Heart right ventricle (tissue), 16 donors: Measurements from ENCODE around the gene IQUB. TPM values are rescaled to one million over a fixed set of nuclear protein-coding genes. Genes with fewer than 3 reads are reported as not detected.

Source experiments
- ATAC-seq, 8 donors: fragments of 200-7000 bp; cut with Tn5 transposase; one replicate each; pipeline ENCODE4 v1.9.1; 2020; ENCODE audit warnings: mild to moderate bottlenecking in 8 of 8, moderate library complexity in 8 of 8, moderate number of reproducible peaks in 1 of 8
- DNase-seq, 2 donors: peaks; one replicate each; pipeline ENCODE4 v3.0.0-alpha.2; 2020
- H3K27ac ChIP-seq, 10 donors: fragments of 200-600 bp; sonication (generic) in 2 of 10; one replicate each; pipeline versions ENCODE4 v1.5.0 to v1.8.0; 2020 to 2022; ENCODE audit warnings: mild to moderate bottlenecking in 3 of 10
- H3K27me3 ChIP-seq, 7 donors: fragments of 200-600 bp; one replicate each; pipeline ENCODE4 v1.8.0; 2021 to 2022; ENCODE audit warnings: mild to moderate bottlenecking in 2 of 7
- H3K36me3 ChIP-seq, 9 donors: fragments of 200-600 bp; sonication (generic) in 1 of 9; one replicate each; pipeline versions ENCODE4 v1.5.0 to v1.8.0; 2020 to 2022; ENCODE audit warnings: mild to moderate bottlenecking in 2 of 9
- H3K4me1 ChIP-seq, 9 donors: fragments of 200-600 bp; sonication (generic) in 1 of 9; one replicate each; pipeline versions ENCODE4 v1.5.0 to v1.8.0; 2020 to 2022; ENCODE audit warnings: mild to moderate bottlenecking in 4 of 9
- H3K4me3 ChIP-seq, 10 donors: fragments of 200-600 bp; sonication (generic) in 2 of 10; one replicate each; pipeline versions ENCODE4 v1.5.0 to v1.8.0; 2020 to 2022; ENCODE audit warnings: mild to moderate bottlenecking in 7 of 10, moderate library complexity in 2 of 10
- H3K9me3 ChIP-seq, 11 donors: fragments of 200-600 bp in 10 of 11; sonication (generic) in 2 of 11; one replicate each; pipeline versions ENCODE4 v1.5.0 to v1.8.0; 2013 to 2022; ENCODE audit warnings: mild to moderate bottlenecking in 2 of 11, control low read depth in 1 of 11, moderate library complexity in 1 of 11
- WGBS, 2 donors: extraction: QIAGEN DNeasy Blood & Tissue Kit; methylation state at CpG; one replicate each; pipeline ENCODE4 v1.1.7; 2013; ENCODE audit warnings: inconsistent platforms in 1 of 2; 5-methylcytosine and 5-hydroxymethylcytosine counted together
- intact Hi-C, 10 donors: fragments of 100-400 bp; cut with DNase I; formaldehyde crosslinking; loops; one replicate each; pipeline versions ENCODE4 v1.11.1 to v1.14.2; 2022
- polyA plus RNA-seq, 2 donors: library from polyadenylated mRNA; stranded (reverse); fragments of 200-250 nt; gene quantifications; one replicate each; pipeline ENCODE4 v1.2.3, GENCODE V29; 2013
- total RNA-seq, 10 donors: library from RNA; stranded (reverse); fragmentation: NEBNext Ultra II Directional in 3 of 10; extraction: Animal tissue kit (Norgen Biotek cat#: 25700) in 3 of 10; gene quantifications; one replicate each; pipeline versions ENCODE4 v1.2.1 to v1.2.4, GENCODE V29; 2021 to 2023
- TF ChIP-seq, protein P1 (sequence below), 9 donors: fragments of 200-600 bp; sonication (generic) in 2 of 9; IDR thresholded peaks; one replicate each; pipeline versions ENCODE4 v1.5.0 to v1.8.0; 2021 to 2022; ENCODE audit warnings: antibody characterized with exemption in 9 of 9, mild to moderate bottlenecking in 5 of 9, moderate library complexity in 1 of 9
- donor health status: Arrhythmogenic right ventricular cardiomyopathy.
- donor health status: ischemic (EF 13 %, LVEDD 7.1; RV severe dilation, severe dysfunction).
- donor health status: healthy with polysubstance abuse.
- donor health status: DM: no; HTN: yes; CAD: no.
- donor health status: DM: no; HTN: no; CAD: no.
- donor health status: ischemic (EF 25% LVEDD 6.9; RV normal size, moderate dysfunction).
- donor health status: ischemic (EF 25% LVEDD 5.7; RV mildly dilated, moderate dysfunction).
- donor health status: healthy.
- donor health status: DM: yes; HTN: yes; CAD: no.
- donor health status: Ischemic cardiomyopathy.
- donor health status: ischemic (EF 35%, LVEDD 5.7; RV mildly dilated, moderate dysfunction).
- donor health status: nonischemic (EF 11% LVEDD 7.7; RV severe dilation, severe dysfunction).
- donor health status: DM: yes; HTN: yes; CAD: no.
- donor health status: PGD.
- donor health status: ischemic (EF 29% LVEDD 5.4; RV normal size, mild dysfunction).
- donor health status: nonischemic (EF 23%, LVEDD 6.1; RV moderate dilation, normal function).

The IQUB gene
- total and polyA plus RNA-seq, 12 donors, result 0.13 to 0.83 (median 0.51) TPM

DNA sequence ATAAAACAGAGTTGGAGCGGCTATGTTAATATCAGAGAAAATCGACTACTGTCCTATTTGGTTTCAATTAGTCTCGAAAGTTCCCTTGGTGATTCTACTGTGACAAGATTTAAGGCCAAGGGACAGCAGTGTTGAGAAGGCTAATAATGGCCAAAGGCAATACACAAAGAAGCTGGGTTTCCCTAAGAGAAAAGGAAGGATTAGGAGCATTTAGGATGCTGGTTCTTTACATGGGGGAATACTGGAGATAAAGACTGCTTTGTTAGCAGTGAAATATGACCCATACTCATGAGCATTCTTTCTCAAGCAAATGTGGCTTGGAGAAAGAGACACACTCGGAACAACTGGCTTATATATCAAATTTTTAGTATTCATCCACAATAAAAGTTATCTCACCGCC, 32.2 kb downstream of the IQUB start:
- Histone ChIP-seq H3K27ac (no peak overlapping the region), H3K27me3 (no peaks in the 10 kb centered on the region), H3K36me3 (no peaks in the 10 kb centered on the region), H3K4me3 (no peak overlapping the region), H3K4me1 (no peaks in the 10 kb centered on the region), H3K9me3 (peaks cover 0 to 5% (median 0%) of the 10 kb centered on the region in 11 donors)
- DNase-seq (no peak), ATAC-seq (no peak)
- WGBS, 2 donors, result 87 to 91% methylated on average over 5 of the region's 5 CpGs
- TF ChIP-seq, protein P1, sequence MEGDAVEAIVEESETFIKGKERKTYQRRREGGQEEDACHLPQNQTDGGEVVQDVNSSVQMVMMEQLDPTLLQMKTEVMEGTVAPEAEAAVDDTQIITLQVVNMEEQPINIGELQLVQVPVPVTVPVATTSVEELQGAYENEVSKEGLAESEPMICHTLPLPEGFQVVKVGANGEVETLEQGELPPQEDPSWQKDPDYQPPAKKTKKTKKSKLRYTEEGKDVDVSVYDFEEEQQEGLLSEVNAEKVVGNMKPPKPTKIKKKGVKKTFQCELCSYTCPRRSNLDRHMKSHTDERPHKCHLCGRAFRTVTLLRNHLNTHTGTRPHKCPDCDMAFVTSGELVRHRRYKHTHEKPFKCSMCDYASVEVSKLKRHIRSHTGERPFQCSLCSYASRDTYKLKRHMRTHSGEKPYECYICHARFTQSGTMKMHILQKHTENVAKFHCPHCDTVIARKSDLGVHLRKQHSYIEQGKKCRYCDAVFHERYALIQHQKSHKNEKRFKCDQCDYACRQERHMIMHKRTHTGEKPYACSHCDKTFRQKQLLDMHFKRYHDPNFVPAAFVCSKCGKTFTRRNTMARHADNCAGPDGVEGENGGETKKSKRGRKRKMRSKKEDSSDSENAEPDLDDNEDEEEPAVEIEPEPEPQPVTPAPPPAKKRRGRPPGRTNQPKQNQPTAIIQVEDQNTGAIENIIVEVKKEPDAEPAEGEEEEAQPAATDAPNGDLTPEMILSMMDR (IDR thresholded peaks at IDR 0.05), result no peak
- intact Hi-C loops, result no loop called here

DNA sequence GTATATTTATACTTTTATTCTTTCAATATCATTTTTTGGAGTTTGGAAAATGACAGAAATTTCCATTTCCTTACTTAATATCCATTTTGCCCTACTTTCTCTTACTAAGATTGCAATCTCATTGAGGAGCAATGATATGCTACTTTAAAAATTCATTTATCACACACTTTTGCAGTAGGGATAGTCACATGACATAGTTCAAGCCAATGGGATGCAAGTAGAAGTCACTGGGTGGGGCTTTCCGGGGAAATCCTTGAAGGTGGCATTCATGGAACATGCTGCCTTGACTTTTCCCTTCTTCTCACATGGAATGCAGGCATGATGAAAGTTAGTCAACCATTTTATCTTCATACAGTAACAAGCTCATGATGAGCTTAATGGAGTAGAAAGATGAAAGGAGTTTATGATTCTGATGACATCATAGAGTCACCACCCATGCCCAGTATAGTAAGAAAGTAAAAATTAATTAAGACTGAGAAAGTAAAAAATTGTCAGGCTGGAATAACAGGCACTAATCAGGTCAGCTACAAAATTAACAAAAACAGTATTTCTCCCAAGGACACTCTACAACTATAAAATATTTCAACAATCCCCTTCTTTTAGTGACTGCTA, 33.4 kb downstream of the IQUB start:
- H3K36me3 ChIP-seq, result no peaks in the 10 kb centered on the region
- ATAC-seq (no peak), DNase-seq (no peak)
- intact Hi-C loops, result no loop called here
- TF ChIP-seq, protein P1 (IDR thresholded peaks at IDR 0.05), result no peak
- no peaks in the 10 kb centered on the region for H3K4me1 ChIP-seq
- no peaks in the 10 kb centered on the region for H3K27me3 ChIP-seq
- peaks cover 0 to 5% (median 0%) of the 10 kb centered on the region in 11 donors for H3K9me3 ChIP-seq
- H3K4me3 ChIP-seq, result no peak overlapping the region
- WGBS, 2 donors, result 89% methylated on average over 1 of the region's 1 CpG
- no peak overlapping the region for H3K27ac ChIP-seq

DNA sequence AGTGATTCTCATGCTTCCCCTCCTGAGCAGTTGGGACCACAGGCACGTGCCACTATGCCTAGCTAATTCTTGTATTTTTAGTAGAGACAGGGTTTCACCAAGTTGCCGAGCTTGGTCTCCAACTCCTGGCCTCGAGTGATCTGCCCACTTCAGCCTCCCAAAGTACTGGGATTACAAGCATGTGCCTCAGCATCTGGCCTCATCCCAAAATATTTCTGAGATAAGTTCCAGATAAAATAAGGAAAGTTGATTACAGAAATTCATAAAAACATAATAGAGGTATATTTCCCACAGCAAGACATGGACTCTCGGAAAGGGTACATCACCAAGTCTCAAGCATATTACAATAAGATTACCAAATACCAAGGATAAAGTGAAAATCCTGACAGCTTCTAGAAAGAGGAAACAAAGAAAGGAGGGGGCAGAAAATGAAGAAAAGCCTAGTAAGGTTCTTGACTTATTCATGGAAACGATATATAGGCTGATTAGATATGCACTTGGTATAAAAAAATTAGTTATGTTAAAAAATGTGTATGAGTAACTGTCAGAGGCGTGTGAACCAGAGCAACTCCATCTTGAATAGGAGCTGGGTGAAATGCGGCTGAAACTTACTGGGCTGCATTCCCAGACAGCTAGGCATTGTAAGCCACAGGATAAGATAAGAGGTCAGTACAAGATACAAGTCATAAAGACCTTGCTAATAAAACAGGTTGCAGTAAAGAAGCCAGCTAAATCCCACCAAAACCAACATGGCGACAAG, 35.0 kb downstream of the IQUB start:
- Histone ChIP-seq H3K4me1 (peaks cover 0 to under 1% (median 0%) of the 10 kb centered on the region in 9 donors), H3K36me3 (no peaks in the 10 kb centered on the region), H3K4me3 (no peak overlapping the region), H3K27ac (no peak overlapping the region), H3K27me3 (no peaks in the 10 kb centered on the region), H3K9me3 (no peaks in the 10 kb centered on the region)
- DNase-seq, result no peak
- WGBS, 2 donors, result 65 to 67% methylated on average over 8 of the region's 8 CpGs
- intact Hi-C loops, result loop anchor here in 8 of 10 donors (5.0 to 10.0 kb wide), 5 partner anchors 175 to 375 kb away; no protein-coding TSS in a partner anchor
- TF ChIP-seq, protein P1 (IDR thresholded peaks at IDR 0.05), result no peak
- ATAC-seq, result no peak

DNA sequence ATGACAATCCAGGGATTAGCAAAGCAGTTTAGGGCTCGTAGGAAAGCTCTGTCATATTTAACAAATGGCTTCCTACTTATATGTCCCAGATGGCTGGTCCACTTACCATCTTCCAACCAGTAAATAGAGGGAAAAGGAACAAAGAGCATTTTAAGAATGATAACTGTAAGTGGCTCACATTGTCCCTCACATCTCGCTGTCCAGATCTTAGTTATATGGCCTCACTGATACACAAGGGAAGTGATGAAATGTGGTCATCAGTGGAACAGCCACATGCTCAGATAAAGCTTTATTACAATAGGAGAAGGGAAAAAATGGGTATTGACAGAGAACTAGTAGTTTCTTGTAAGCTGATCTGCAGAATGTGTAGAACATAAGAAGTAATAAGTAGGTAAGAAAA, 35.8 kb downstream of the IQUB start:
- TF ChIP-seq, protein P1 (IDR thresholded peaks at IDR 0.05), result no peak
- H3K4me1 ChIP-seq, result peaks cover 0 to 6% (median 0%) of the 10 kb centered on the region in 9 donors
- no peak overlapping the region for H3K27ac ChIP-seq
- H3K9me3 ChIP-seq, result no peaks in the 10 kb centered on the region
- intact Hi-C loops, result loop anchor here in 8 of 10 donors (5.0 to 10.0 kb wide), 5 partner anchors 176 to 376 kb away; no protein-coding TSS in a partner anchor
- WGBS, 2 donors, result 70 to 71% methylated on average over 2 of the region's 2 CpGs
- ATAC-seq (no peak), DNase-seq (no peak)
- H3K4me3 ChIP-seq, result no peak overlapping the region
- H3K27me3 ChIP-seq, result no peaks in the 10 kb centered on the region
- no peaks in the 10 kb centered on the region for H3K36me3 ChIP-seq
